Superior temporal gyrus (tissue), 1 donor: ENCODE data around the gene SYNE4.

ENCODE experiments used
- DNase-seq: peaks from one replicate; pipeline ENCODE4 v3.0.0-alpha.2; 2016; ENCODE audit errors: extremely low spot score

Gene SYNE4

DNA sequence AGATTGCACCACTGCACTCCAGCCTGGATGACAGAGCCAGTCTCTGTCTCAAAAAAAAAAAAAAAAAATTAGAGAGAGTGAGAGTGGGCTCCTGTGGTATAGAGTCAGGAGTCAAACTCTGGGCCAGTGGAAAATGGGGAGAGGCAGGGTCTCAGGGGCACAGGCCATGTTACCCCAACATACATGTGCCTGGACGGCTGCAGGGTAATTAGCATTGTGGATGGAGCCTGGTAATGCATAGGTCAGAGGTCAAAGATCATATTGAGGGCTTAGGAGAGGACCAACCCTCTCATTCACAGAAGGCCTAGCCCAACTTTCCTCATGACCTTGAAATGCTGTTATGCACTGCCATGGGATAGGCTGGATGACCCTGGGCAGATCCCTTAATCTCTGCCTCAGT, 16.9 kb upstream of the SYNE4 start:
- no peak for DNase-seq

DNA sequence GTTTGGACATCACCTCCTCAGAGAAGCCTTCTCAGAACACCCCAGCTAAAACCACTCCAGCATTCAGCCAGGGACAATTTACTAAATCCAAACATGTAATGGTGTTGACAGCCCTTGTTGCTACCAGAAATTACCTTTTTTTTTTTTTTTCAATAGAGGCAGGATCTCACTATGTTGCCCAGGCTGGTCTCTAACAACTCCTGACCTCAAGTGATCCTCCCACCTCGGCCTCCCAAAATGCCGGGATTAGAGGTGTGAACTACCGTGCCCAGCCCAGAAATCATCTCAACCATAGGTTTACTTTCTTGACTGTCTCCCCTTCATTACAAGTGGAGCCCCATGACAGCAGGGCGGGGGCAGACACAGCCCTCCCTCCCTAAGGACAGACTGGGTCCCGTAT, 14.8 kb upstream of the SYNE4 start:
- DNase-seq: no peak

DNA sequence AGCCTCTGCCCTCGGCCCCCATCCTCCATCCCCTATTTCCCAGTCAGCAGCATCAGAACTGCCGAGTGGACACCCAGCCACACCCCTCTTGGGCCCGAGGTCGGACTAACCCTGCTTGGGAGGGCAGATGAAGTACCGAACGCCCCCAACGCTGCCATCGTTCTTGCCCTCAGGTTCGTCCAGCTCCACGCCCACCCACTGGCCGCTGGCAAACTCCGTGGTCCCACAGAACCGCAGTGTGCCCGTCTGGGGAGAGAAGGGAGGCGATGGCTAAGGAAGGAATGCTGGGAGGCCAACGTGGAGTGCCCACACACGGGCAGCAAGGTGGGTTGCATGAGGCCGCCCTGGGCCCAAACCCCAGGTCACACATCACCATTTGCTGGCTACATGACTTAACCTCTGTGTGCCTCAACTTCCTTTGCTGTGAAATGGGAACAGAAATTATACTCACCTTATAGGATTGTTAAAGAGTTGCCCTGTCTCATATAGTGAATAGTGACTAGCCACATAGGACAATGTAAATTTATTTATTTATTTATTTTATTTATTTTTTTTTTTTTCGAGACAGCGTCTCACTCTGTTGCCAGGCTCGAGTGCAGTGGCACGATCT, 10.6 kb upstream of the SYNE4 start:
- no peak for DNase-seq

DNA sequence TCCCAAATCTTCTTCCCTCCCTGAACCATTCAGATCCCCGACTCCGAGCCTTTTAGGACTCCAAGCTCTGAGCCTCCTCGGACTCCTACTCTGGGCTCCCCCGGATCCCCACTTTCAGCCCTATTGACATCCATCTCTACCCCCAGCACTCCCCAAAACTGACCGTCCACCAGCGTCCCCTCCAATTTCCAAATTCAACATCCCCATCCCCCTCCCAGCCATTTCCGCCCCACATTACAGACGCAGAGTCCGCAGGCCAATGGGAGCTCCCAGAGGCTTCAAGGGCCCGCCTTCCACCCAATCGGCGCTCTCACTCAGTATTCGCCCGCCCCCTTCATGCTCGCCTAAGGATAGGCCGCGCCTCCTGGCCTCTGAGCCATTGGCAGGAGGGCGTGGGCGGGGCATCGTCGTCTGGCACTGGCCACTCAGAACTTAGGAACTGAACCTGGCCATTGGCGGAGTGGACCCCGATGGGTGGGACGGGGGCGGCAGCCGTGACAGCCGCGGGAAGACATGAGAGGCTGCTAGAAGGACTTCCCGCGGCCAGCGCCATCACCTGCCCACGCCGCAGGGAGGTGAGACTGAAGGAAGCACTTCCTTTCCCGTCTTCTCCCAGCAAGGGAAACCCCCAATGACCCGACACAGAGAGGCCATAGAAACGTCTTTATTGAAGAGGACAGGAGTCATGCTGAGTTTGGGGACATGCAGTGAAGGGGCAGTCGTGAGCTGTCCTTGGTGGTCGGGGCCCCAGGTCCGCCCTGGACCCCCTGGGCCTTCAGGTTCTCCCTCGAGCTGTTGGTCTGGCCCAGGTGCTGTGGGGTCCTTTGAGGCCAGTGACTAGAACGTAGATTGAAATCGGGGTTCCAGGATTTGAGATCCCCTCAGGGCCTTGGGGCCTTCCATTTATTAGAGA, 5.7 kb upstream of the SYNE4 start, which contains the start of gene ALKBH6:
Gene ALKBH6, minus strand, starts transcription at position 202 of the 913 bp plus-strand sequence. CDS start 816 bp downstream, outside the sequence.
- peak; percentile 99 for DNase-seq

DNA sequence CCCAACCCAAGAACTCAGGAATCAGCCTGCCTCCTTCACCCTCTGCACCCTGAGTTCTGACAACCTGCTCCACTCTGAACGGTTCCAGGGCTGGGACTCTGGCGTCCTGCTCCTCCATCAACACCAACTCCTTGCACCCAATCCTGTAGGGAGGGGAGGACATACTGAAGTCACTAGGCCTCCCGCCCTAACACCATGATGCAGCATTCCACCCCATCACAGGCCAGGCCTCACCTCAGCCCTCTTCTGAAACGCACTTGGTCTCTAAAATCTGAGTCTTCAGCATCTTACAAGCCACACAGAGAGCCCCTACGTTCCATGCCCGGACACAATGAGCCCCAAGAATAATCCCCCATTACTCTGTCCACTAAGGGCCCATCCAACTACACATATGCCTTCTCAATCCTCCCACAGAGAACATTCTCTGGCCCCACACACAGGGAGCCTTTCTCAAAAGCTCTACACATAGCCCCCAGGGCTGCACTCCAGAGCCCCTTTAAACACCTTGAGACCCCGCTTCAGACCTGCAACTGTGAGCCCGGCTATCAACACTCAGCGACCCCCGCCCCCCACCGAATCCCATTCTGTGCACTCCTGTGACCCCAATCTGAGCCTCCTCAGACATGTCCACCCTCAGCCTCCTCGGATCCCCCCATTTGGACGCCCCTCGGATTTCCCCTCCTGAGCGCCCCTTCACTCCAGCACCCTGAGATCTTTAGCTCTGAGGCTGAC, 4.8 kb upstream of the SYNE4 start:
- DNase-seq: no peak

DNA sequence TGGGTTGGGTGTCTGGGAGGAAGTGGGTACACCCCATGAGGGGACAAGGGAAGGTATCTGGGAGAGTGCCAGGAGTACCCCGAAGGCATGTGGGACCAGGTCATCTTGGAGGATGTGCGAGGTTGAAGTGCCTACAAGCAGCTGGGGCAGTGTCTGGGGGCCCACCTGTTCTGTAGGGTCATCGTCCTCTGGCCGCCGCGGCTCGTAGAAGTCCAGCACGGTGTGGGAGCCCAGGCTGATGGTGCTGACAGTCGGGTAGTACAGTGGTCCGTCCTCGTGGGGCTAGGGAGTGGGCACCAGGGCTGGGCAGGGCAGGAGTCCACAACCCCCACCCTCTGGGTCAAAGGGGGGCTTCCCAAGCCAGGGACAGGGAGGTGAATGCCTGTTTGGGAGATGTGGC, 1.8 kb upstream of the SYNE4 start:
- DNase-seq: no peak

DNA sequence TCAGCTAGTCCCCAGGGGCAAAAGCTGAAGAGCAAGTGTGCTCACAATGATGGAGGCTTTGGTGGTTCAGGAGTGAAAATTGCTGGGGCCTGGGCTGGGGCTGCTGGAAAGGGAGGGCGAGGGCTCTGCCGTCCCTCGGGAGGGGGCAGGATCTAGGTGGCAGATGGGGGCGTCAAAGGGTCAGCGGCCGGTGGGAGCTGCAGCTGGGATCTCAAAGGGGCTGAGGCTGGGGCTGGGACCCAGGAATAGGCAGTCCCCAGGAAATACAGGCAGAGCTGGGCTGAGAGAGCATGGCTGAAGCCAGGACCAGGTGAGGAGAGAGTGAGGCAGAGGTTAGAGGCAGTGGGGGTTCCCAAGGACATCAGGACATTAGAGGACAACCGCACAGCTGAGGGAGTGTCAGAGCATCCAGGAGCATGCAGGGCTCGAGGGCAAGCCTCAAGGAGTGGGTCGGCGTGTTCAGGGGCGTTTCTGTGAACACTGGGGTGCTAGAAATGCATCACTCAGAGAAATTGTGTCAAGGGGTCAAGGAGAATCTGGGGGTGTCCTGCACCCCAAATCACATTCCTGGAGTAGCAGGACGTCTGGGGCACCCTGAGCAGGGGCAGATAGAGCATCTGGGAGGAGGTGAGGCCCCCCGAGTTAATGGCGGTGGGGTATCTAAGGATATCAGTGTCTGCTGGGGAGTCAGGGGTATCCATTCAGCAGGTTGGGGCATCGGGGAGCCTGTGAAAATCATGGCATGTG, 1.2 kb upstream of the SYNE4 start:
- DNase-seq: no peak

DNA sequence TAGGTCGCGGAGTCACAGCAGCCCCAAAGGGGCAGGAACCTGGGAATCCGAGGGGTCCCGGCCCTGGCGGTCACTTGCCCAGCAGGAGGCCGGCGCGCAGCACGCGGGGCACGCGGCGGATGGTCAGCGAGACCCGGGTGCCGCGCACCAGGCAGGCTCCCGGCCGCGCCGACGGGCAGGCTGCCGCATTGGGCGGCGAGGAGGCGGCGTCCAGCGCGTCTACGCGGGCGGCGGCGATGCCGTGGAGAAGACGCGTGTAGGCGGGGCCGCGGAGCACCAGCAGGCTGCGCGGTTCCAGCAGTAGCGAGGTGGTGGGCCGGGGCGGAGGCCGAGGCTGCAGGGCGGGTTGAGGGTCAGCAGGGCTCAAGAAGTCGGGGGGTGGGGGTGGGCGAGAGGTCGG, 607 bp upstream of the SYNE4 start:
- DNase-seq: peak; percentile 46

DNA sequence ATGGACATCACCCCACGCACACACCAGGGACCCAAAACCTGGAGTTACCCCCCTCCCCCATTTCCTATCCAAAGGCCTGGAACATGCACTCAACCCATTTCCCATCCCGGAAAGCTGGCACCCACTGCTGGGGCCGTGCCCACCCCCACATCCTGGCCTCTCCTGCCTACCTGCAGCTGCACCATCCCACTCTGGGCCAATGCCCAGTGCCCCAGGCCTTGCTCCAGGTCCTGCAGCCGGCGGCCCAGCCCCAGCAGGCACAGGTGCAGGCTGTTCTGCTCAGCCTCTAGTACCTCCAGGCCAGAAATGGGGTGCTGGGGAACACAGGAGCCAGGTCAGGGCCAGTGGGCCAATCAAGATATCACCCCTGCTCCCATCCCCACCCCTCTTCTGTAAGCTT, 1.7 kb downstream of the SYNE4 start:
- DNase-seq: no peak

DNA sequence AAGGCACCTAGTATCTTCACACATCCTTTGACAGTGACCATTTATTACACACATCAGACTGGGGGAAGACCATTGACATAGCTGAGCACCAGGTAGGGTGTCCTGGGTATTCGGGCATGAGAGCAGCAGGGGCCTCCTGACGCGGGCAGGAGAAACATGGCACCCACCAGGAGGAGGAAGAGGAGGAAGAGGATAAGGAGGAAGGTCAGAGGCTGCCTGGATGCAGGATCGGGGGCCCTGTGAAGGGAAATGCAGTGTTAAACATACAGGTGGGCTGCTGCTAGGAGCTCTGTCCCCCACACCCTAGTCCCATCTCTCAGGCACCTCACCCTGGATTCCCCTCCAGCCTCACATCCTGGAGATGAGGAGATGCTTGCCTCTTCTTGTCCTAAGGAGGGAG, 5.3 kb downstream of the SYNE4 start:
- no peak for DNase-seq

DNA sequence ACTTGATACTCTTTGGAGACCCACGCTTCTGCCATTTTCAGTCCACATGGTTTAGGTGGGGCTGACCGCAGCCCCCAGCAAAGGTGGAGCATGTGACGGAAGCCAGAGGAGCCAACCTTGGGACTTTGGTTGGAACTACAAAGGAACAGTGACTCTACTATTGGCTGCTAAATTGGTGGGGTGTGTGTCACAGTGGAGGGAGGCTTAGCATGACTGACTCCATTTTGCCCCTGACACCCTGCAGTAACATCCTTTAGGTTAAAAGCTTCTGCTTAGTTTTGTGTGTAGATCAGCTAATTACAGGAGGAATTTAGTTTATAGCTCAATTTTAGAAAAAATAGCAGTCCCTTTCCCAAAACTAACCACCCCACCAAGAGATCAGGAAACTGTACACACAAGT, 7.0 kb downstream of the SYNE4 start:
- no peak for DNase-seq

DNA sequence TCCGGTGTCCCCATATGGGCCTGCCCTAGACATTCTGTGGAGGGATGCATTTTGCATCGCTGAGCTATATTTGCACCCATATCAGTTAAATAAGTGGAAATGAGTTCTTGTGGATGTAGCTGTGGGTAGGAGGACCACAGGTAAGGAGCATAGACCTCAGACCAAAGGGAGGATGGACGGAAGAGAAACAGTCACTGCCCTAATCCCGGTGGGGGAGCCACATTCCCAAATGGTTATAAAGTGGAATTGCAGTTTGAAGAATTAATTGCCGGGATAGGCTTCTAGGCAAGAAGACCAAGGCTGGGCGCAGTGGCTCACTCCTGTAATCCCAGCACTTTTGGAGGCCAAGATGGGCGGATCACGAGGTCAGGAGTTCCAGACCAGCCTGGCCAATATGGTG, 11.8 kb downstream of the SYNE4 start:
- no peak for DNase-seq

DNA sequence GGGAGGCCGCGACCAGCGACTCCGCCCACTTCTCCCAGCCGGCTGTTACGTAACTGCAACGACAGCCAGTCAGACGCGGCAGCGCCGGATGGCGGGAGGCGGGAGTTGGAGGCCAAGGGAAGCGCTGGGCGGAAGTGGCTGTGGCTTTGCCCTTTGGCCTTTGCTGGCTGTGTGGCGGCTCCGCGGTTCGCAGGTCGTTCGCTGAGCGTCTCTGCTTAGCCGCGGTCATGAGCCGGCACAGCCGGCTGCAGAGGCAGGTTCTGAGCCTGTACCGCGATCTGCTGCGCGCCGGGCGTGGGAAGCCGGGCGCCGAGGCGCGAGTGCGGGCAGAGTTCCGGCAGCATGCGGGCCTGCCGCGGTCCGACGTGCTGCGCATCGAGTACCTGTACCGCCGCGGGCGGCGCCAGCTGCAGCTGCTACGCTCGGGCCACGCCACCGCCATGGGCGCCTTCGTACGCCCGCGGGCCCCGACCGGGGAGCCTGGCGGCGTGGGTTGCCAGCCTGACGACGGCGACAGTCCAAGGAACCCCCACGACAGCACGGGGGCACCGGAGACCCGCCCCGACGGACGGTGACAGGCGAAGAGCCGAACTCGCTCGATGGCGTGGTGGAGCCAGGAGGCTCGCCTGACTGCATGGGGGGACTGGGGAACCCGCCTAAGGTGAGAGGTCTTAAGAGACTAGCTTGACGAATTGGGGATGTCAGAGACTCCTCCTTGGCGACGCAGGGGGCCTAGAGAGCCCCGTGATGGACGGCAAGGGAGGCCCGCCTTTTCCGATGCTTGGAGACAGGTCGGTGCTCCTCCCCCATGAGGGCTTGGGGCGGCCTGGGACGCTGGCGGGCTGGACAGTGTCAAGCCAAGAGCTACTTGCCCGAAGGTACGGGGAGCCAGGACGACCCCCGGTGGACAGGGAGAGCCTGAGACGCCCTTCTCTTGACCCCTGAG, 13.3 kb downstream of the SYNE4 start, which contains the start of gene SDHAF1:
Gene SDHAF1, plus strand, starts transcription at position 141 of the 946 bp plus-strand sequence. Its CDS starts 87 bp downstream, at position 228.
- peak; percentile 98 for DNase-seq

DNA sequence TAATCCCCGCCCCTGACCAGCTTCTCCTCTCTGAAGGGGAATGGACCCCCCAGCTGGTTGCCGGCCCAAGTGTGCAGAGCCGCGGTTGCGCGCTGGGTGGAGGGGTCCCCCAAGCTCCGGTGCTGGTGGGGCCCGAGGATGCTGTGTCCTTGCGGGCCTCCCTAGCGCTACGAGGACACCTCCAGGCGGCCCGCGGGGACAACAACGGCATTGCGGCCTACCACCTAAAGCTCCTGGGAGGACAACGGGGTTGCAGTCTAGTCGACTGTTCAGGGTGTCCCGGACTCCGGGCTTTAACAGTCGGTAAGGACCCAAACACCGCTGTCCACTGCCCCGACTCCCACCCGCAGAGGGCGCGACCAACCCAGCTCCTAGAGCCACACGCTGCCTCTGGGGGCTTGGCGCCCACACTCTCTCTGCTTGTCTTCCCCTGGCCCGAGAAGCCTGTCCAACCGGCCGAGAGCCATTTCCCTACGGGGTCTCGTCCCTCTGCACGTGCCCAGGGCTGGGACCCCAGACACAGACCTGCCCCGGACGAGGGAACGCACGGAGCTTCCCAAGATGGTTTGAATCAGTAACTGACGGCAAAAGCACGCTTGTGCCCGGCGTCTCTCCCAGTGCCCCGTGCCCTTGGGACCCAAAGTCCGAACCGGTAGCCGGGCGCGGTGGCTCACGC, 14.6 kb downstream of the SYNE4 start:
- no peak for DNase-seq

DNA sequence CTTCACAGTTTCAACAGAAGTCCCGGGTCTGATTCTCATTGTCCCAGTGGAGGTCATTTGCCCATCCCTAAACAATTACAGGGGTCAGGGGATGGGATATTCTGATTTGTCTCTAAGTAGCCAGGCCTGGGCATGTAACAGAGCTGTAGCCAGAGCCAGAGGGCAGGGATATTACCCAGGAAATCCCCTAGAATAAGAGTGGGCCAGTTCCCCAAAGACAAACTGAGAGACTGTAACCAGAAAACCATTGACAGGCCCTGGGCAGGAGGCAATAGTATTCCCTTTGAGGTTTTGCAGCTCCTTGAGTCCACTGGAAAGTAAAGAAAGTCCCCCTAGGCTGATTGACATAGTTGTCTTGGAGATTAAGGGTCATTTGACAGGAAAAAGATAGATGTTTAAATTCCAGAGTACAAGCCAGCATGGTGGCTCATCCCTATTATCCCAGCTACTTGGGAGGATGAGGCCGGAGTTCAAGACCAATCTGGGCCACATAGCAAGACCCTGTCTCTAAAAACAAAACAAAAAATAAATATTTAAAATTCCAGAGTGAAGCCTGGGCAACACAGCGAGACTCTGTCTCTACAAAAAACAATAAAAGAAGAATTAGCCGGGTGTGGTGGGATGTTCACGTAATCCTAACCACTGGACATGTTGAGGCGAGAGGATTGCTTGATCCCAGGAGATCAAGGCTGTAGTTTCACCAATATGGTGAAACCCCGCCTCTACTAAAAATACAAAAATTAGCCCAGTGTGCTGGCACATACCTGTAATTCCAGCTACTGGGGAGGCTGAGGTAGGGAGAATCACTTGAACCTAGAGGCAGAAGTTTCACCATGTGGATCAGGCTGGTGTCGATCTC, 15.5 kb downstream of the SYNE4 start:
- no peak for DNase-seq

DNA sequence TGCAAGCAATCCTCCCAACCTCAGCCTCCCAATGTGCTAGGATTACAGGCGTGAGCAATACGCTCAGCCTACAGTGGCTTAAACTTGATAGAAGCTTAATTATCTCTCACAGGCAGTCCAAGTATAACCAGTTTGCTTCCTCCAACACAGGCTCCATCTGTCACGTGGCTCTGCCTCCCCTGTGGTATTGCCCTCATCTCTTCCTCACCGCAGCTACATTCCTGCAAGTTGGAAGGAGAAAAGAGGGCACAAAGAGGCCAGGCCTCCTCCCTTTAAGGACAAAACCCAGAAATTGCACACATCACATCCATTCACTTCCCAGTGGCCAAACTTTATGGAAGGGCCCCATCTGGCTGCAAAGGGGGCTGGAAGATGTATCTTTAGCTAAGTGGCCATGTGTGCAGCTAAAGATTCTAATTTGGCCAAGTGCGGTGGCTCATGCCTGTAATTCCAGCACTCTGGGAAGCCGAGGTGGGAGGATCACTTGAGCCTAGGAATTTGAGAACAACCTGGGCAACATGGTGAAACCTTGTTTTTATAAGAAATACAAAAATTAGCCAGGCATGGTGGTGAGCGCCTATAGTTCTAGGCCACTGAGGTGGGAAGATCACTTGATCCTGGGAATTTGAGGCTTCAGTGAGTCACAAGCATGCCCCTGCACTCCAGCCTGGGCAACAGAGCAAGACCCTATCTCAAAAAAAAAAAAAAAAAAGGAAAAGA, 16.7 kb downstream of the SYNE4 start:
- no peak for DNase-seq

DNA sequence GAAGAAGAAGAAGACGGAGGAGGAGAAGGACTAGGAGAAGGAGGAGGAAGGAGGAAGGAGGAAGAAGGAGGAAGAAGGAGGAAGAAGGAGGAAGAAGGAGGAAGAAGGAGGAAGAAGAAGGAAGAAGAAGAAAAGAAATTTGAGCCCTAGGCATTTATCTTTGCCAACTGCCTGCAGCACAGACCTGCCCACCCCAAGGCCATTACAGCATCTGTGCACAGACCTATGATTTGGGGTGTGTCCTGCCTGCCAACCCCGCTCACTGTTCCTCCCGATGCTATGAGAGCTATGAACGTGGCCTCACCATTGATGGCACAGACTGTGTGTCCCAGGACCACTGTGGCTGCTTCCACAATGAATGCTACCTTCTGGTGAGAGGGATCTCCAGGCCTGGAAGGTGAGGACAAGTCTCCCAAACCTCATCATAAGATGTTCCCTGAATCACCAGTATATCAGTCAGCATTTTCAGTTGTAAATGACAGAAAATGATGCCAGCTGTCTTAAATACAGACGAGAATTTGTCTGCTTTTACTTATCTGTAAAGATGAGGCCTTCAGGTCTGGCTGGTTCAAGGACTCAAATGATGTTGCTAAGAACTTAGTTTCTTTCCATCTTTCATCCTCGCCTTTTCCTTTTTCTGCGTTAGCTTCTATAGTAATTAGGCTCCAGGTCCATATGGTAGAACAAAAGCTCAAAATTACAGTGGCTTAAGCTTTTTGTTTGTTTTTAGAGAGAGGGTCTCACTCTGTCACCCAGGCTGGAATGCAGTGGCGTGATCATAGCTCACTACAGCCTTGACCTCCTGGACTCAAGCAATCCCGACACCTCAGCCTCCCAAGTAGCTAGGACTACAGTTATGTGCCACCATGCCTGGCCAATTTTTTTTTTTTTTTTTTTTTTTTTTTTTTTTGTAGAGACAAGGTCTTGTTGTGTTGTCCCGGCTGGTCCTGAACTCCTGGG, 17.6 kb downstream of the SYNE4 start:
- DNase-seq: no peak
